ENCODE data around the gene NOTCH3.

Gene NOTCH3

GRCh38 chr19:15197942-15198341, 2.9 kb downstream of the NOTCH3 start:
- H4K20me1 ChIP-seq (ENCODE audit: control insufficient read depth, insufficient read depth, low read depth, low read length) = peaks cover 3% of the 10 kb centered on the region; the same call in 1 of the 2 replicates
- H3K27me3 ChIP-seq (ENCODE audit: control insufficient read depth, low read length) = peaks cover 6% of the 10 kb centered on the region; the same call in 1 of the 2 replicates
- no peaks in the 10 kb centered on the region for H3K9me2 ChIP-seq (replicated peaks; ENCODE audit: control insufficient read depth, low read length)
- no peak overlapping the region for H3K27ac ChIP-seq (ENCODE audit: low read depth, low read length)
- H3K36me3 ChIP-seq (ENCODE audit: control insufficient read depth, low read length) = no peaks in the 10 kb centered on the region
- H3K4me3 ChIP-seq (ENCODE audit: low read length) = no peak overlapping the region
- peaks cover 5% of the 10 kb centered on the region; the same call in 1 of the 2 replicates for H3F3A ChIP-seq (ENCODE audit: control insufficient read depth, insufficient read depth)
- peaks cover 19% of the 10 kb centered on the region for H3K4me1 ChIP-seq (ENCODE audit: control insufficient read depth, low read length)
- H3K9me3 ChIP-seq (ENCODE audit: control insufficient read depth, insufficient read depth, low read length) = no peaks in the 10 kb centered on the region
- no peaks in the 10 kb centered on the region for H3K79me2 ChIP-seq (ENCODE audit: control insufficient read depth, low read length)
- no peak for TF ChIP-seq CTCF (IDR thresholded peaks at IDR 0.05; ENCODE audit: low read depth, low read length, poor library complexity, severe bottlenecking)
- no peak for TF ChIP-seq EZH2phosphoT487 (IDR thresholded peaks at IDR 0.05; ENCODE audit: borderline replicate concordance, low read length)
- H3K4me2 ChIP-seq (ENCODE audit: low read length) = peak overlapping the region; percentile 22; the same call in 1 of the 2 replicates

GRCh38 chr19:15197275-15197941, 3.4 kb downstream of the NOTCH3 start:
- peaks cover 19% of the 10 kb centered on the region for H3K4me1 ChIP-seq (ENCODE audit: control insufficient read depth, low read length)
- TF ChIP-seq CTCF (IDR thresholded peaks at IDR 0.05; ENCODE audit: low read depth, low read length, poor library complexity, severe bottlenecking) (no peak), EZH2phosphoT487 (IDR thresholded peaks at IDR 0.05; ENCODE audit: borderline replicate concordance, low read length) (no peak)
- no peaks in the 10 kb centered on the region for H3K79me2 ChIP-seq (ENCODE audit: control insufficient read depth, low read length)
- H3K4me3 ChIP-seq (ENCODE audit: low read length) = no peak overlapping the region
- peaks cover 5% of the 10 kb centered on the region; the same call in 1 of the 2 replicates for H3F3A ChIP-seq (ENCODE audit: control insufficient read depth, insufficient read depth)
- no peaks in the 10 kb centered on the region for H3K9me2 ChIP-seq (replicated peaks; ENCODE audit: control insufficient read depth, low read length)
- no peaks in the 10 kb centered on the region for H3K36me3 ChIP-seq (ENCODE audit: control insufficient read depth, low read length)
- H3K27me3 ChIP-seq (ENCODE audit: control insufficient read depth, low read length) = peaks cover 6% of the 10 kb centered on the region; the same call in 1 of the 2 replicates
- H3K4me2 ChIP-seq (ENCODE audit: low read length) = peak overlapping the region; percentile 32
- H3K27ac ChIP-seq (ENCODE audit: low read depth, low read length) = no peak overlapping the region
- H4K20me1 ChIP-seq (ENCODE audit: control insufficient read depth, insufficient read depth, low read depth, low read length) = peaks cover 3% of the 10 kb centered on the region; the same call in 1 of the 2 replicates
- no peaks in the 10 kb centered on the region for H3K9me3 ChIP-seq (ENCODE audit: control insufficient read depth, insufficient read depth, low read length)

GRCh38 chr19:15196360-15197005, 4.3 kb downstream of the NOTCH3 start:
- TF ChIP-seq EZH2phosphoT487 (IDR thresholded peaks at IDR 0.05; ENCODE audit: borderline replicate concordance, low read length) = no peak
- no peak for TF ChIP-seq CTCF (IDR thresholded peaks at IDR 0.05; ENCODE audit: low read depth, low read length, poor library complexity, severe bottlenecking)
- no peak overlapping the region for H3K27ac ChIP-seq (ENCODE audit: low read depth, low read length)

More at GRCh38 chr19:15196360-15197005, 4.3 kb downstream of the NOTCH3 start:
- Histone ChIP-seq H3K4me3 (ENCODE audit: low read length) (no peak overlapping the region), H3K36me3 (ENCODE audit: control insufficient read depth, low read length) (no peaks in the 10 kb centered on the region), H3K27me3 (ENCODE audit: control insufficient read depth, low read length) (peaks cover 6% of the 10 kb centered on the region; the same call in 1 of the 2 replicates), H3F3A (ENCODE audit: control insufficient read depth, insufficient read depth) (peaks cover 5% of the 10 kb centered on the region; the same call in 1 of the 2 replicates), H3K4me1 (ENCODE audit: control insufficient read depth, low read length) (peaks cover 19% of the 10 kb centered on the region), H4K20me1 (ENCODE audit: control insufficient read depth, insufficient read depth, low read depth, low read length) (peaks cover 3% of the 10 kb centered on the region; the same call in 1 of the 2 replicates), H3K9me3 (ENCODE audit: control insufficient read depth, insufficient read depth, low read length) (no peaks in the 10 kb centered on the region), H3K4me2 (ENCODE audit: low read length) (peak overlapping the region; percentile 32), H3K9me2 (replicated peaks; ENCODE audit: control insufficient read depth, low read length) (no peaks in the 10 kb centered on the region), H3K79me2 (ENCODE audit: control insufficient read depth, low read length) (no peaks in the 10 kb centered on the region)
